ENCODE data around the gene UNC5C. TPM values are rescaled to one million over a fixed set of nuclear protein-coding genes. Genes with fewer than 3 reads are reported as not detected.

Gene UNC5C
- polyA plus RNA-seq, 1 donor (not counting 4 experiments of a cell fraction or from before 2014, with no cell fraction given), result not detected

DNA sequence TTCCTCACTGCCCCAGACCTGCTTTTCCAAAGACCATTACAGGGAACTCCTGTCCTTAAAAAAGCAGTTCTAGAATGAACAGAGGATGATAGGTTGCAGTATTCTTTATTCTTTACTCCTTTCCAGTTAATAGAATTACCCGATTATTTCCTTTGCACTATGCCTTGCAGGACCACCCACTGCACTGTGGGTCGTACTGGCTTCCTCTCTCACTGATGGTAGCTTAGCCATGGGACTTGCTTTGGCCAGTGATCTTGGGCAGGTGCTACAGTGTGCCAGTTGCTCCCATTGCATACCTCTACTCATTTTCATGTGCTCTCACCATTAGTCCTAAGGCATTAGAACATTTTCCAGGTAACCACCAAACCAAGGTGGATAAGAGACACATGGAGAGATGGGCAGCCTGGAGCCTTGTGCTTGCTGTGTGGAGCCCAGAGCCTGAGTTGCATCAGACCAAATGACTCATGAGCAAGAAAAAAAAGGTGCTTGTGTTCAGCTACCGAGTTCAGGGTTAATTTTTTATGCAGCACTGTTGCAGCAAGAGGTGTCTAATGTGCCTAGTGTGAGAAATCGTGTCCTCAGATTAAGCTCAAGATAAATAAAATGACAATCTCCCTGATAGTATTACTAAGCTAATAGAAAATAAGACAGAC lies 7.6 kb upstream of the UNC5C start:
- H3K9me1 ChIP-seq (ENCODE audit: control insufficient read depth, extremely low read depth, insufficient read depth, low read length), result no peaks in the 10 kb centered on the region
- H3K9me3 ChIP-seq (ENCODE audit: control insufficient read depth, low read depth, low read length), result no peaks in the 10 kb centered on the region
- H3K36me3 ChIP-seq (ENCODE audit: control insufficient read depth in 2 of 2, extremely low read depth in 1 of 2, insufficient read depth in 2 of 2, low read length in 2 of 2), result no peaks in the 10 kb centered on the region
- H3K79me2 ChIP-seq (ENCODE audit: control insufficient read depth, insufficient read depth, low read length), result no peaks in the 10 kb centered on the region
- H2AFZ ChIP-seq (ENCODE audit: control insufficient read depth, low read length), result no peak overlapping the region
- DNase-seq (ENCODE audit: low read depth, low spot score) (no peak), FAIRE-seq (no peak)
- H3K4me3 ChIP-seq (ENCODE audit: control insufficient read depth in 2 of 3, extremely low read depth in 1 of 3, insufficient read depth in 2 of 3, low read depth in 1 of 3, low read length in 3 of 3), result no peak overlapping the region
- dilution Hi-C loops (cut with MboI; ENCODE audit: extremely low pct_ligation_motif_present, low sequenced_read_pairs), result no loop called here
- H3K9ac ChIP-seq (ENCODE audit: control insufficient read depth, extremely low read depth, insufficient read depth, low read length), result no peak overlapping the region
- H4K20me1 ChIP-seq (ENCODE audit: control insufficient read depth, extremely low read depth, insufficient read depth, low read length), result no peaks in the 10 kb centered on the region
- no peaks in the 10 kb centered on the region for H3K4me1 ChIP-seq (ENCODE audit: control insufficient read depth, extremely low read depth, insufficient read depth, low read length)
- TF ChIP-seq, protein P1, sequence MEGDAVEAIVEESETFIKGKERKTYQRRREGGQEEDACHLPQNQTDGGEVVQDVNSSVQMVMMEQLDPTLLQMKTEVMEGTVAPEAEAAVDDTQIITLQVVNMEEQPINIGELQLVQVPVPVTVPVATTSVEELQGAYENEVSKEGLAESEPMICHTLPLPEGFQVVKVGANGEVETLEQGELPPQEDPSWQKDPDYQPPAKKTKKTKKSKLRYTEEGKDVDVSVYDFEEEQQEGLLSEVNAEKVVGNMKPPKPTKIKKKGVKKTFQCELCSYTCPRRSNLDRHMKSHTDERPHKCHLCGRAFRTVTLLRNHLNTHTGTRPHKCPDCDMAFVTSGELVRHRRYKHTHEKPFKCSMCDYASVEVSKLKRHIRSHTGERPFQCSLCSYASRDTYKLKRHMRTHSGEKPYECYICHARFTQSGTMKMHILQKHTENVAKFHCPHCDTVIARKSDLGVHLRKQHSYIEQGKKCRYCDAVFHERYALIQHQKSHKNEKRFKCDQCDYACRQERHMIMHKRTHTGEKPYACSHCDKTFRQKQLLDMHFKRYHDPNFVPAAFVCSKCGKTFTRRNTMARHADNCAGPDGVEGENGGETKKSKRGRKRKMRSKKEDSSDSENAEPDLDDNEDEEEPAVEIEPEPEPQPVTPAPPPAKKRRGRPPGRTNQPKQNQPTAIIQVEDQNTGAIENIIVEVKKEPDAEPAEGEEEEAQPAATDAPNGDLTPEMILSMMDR (optimal IDR thresholded peaks at IDR 0.05 in 1 of 3, IDR thresholded peaks at IDR 0.05 in 1 of 3, conservative IDR thresholded peaks at IDR 0.05 in 1 of 3; ENCODE audit: extremely low read depth in 1 of 3, insufficient read depth in 2 of 3, low read length in 3 of 3), result no peak
- TF ChIP-seq EZH2 (IDR thresholded peaks at IDR 0.05; ENCODE audit: low read length), result no peak
- peaks cover 13% of the 10 kb centered on the region for H3K27me3 ChIP-seq (ENCODE audit: control insufficient read depth, extremely low read depth, insufficient read depth, low read length)
- no peak overlapping the region for H3K27ac ChIP-seq (ENCODE audit: control insufficient read depth, insufficient read depth, low read length)
- no peak overlapping the region for H3K4me2 ChIP-seq (ENCODE audit: control insufficient read depth, extremely low read depth, insufficient read depth, low read depth, low read length)

DNA sequence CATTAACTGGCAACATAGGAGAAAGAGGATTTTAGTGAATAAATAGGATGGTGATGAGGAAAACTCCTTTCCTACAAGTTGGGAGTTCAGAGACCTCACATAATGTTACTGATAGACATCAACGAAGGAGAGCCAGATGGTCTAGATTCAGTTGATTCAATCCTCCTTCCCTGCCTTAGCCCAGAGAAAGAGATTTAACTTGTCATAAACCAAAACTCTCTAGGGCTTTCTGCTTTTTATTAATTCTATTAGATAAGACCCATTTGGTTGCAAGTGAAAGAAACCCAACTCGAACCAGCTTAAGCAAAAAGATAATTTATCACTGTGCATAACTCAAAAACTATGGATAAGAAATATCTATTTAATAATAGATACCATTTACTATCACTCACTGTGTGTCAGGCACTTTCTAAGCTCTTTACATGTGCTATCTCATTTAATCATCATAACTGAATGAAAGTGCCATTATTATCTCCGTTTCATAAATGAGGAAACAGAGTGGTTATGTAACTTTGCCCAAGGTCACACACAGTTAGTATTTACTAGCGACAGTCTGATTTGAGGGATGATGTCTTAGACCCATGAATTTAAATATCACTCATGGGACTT lies 4.3 kb upstream of the UNC5C start:
- Histone ChIP-seq H3K9me3 (ENCODE audit: control insufficient read depth, low read depth, low read length) (no peaks in the 10 kb centered on the region), H3K27me3 (ENCODE audit: control insufficient read depth, extremely low read depth, insufficient read depth, low read length) (peaks cover 44% of the 10 kb centered on the region), H3K36me3 (ENCODE audit: control insufficient read depth in 2 of 2, extremely low read depth in 1 of 2, insufficient read depth in 2 of 2, low read length in 2 of 2) (no peaks in the 10 kb centered on the region), H4K20me1 (ENCODE audit: control insufficient read depth, extremely low read depth, insufficient read depth, low read length) (no peaks in the 10 kb centered on the region), H3K4me1 (ENCODE audit: control insufficient read depth, extremely low read depth, insufficient read depth, low read length) (no peaks in the 10 kb centered on the region), H3K4me2 (ENCODE audit: control insufficient read depth, extremely low read depth, insufficient read depth, low read depth, low read length) (no peak overlapping the region), H3K9ac (ENCODE audit: control insufficient read depth, extremely low read depth, insufficient read depth, low read length) (no peak overlapping the region), H3K79me2 (ENCODE audit: control insufficient read depth, insufficient read depth, low read length) (no peaks in the 10 kb centered on the region), H3K27ac (ENCODE audit: control insufficient read depth, insufficient read depth, low read length) (no peak overlapping the region), H3K4me3 (ENCODE audit: control insufficient read depth in 2 of 3, extremely low read depth in 1 of 3, insufficient read depth in 2 of 3, low read depth in 1 of 3, low read length in 3 of 3) (no peak overlapping the region), H3K9me1 (ENCODE audit: control insufficient read depth, extremely low read depth, insufficient read depth, low read length) (no peaks in the 10 kb centered on the region), H2AFZ (ENCODE audit: control insufficient read depth, low read length) (no peak overlapping the region)
- dilution Hi-C loops (cut with MboI; ENCODE audit: extremely low pct_ligation_motif_present, low sequenced_read_pairs), result no loop called here
- FAIRE-seq (no peak), DNase-seq (ENCODE audit: low read depth, low spot score) (no peak)
- TF ChIP-seq, protein P1 (optimal IDR thresholded peaks at IDR 0.05 in 1 of 3, IDR thresholded peaks at IDR 0.05 in 1 of 3, conservative IDR thresholded peaks at IDR 0.05 in 1 of 3; ENCODE audit: extremely low read depth in 1 of 3, insufficient read depth in 2 of 3, low read length in 3 of 3), result no peak
- no peak for TF ChIP-seq EZH2 (IDR thresholded peaks at IDR 0.05; ENCODE audit: low read length)

All from keratinocyte (primary cell).